CD14-positive monocyte (primary cell): ENCODE data around the gene BAZ1B. TPM values are rescaled to one million over a fixed set of nuclear protein-coding genes. Genes with fewer than 3 reads are reported as not detected.

Source experiments
- DNase-seq, 3 donors: peaks; one replicate each; pipeline ENCODE4 v3.0.0-alpha.2; 2011 to 2022
- H2AFZ ChIP-seq: 2 replicates; pipeline ENCODE4 v1.6.0; 2012; ENCODE audit warnings: mild to moderate bottlenecking, low read depth, low read length, inconsistent platforms; ENCODE audit not compliant: insufficient read depth, poor library complexity, severe bottlenecking
- H3K27ac ChIP-seq, 2 donors: 1 replicate in 1 of 2; 2 replicates in 1 of 2; pipeline ENCODE4 v1.5.1; 2012 to 2013; ENCODE audit warnings: low read length in 2 of 2, control low read depth in 1 of 2, inconsistent platforms in 1 of 2, low read depth in 1 of 2, mild to moderate bottlenecking in 1 of 2
- H3K27me3 ChIP-seq, 2 donors: one replicate each; pipeline versions ENCODE4 v1.6.0 to v1.6.1; 2011 to 2013; ENCODE audit warnings: low read length in 2 of 2; ENCODE audit not compliant: control insufficient read depth in 2 of 2, insufficient read depth in 2 of 2
- H3K36me3 ChIP-seq, 2 donors: replicated peaks in 1 of 2; 1 replicate in 1 of 2; 2 replicates in 1 of 2; pipeline versions ENCODE4 v1.5.1 to v1.6.1; 2012 to 2013; ENCODE audit warnings: low read length in 2 of 2, control low read depth in 1 of 2, inconsistent platforms in 1 of 2, mild to moderate bottlenecking in 1 of 2; ENCODE audit not compliant: insufficient read depth in 2 of 2, control insufficient read depth in 1 of 2
- H3K4me1 ChIP-seq, 2 donors: 1 replicate in 1 of 2; 2 replicates in 1 of 2; pipeline versions ENCODE4 v1.5.1 to v1.6.1; 2012 to 2013; ENCODE audit warnings: low read length in 2 of 2, control low read depth in 1 of 2, inconsistent platforms in 1 of 2, mild to moderate bottlenecking in 1 of 2, moderate library complexity in 1 of 2; ENCODE audit not compliant: insufficient read depth in 2 of 2, control insufficient read depth in 1 of 2
- H3K4me2 ChIP-seq: replicated peaks from 2 replicates; pipeline ENCODE3; 2012; ENCODE audit warnings: low read length, moderate library complexity, mild to moderate bottlenecking; ENCODE audit not compliant: poor library complexity, severe bottlenecking; ENCODE audit errors: extremely low read depth
- H3K4me3 ChIP-seq, 3 experiments: fragments of 200-600 bp in 1 of 3; sonication (generic) in 1 of 3; replicated peaks in 1 of 3; 1 replicate in 2 of 3; 2 replicates in 1 of 3; pipeline ENCODE4 v1.5.1; 2011 to 2013; ENCODE audit warnings: low read length in 3 of 3, mild to moderate bottlenecking in 3 of 3, control low read depth in 2 of 3, low read depth in 2 of 3, inconsistent platforms in 1 of 3, moderate library complexity in 1 of 3
- H3K79me2 ChIP-seq: 2 replicates; pipeline ENCODE4 v1.6.0; 2012; ENCODE audit warnings: mild to moderate bottlenecking, control low read depth, inconsistent platforms, low read length, moderate library complexity; ENCODE audit not compliant: insufficient read depth
- H3K9ac ChIP-seq: 2 replicates; pipeline ENCODE4 v1.6.0; 2017; ENCODE audit warnings: low read length, mild to moderate bottlenecking; ENCODE audit not compliant: insufficient read depth, poor library complexity, severe bottlenecking
- H3K9me3 ChIP-seq, 2 donors: replicated peaks in 1 of 2; 1 replicate in 1 of 2; 2 replicates in 1 of 2; pipeline versions ENCODE4 v1.5.1 to v1.6.1; 2012 to 2013; ENCODE audit warnings: low read length in 2 of 2, control low read depth in 1 of 2; ENCODE audit not compliant: control insufficient read depth in 1 of 2, insufficient read depth in 1 of 2
- H4K20me1 ChIP-seq: 2 replicates; pipeline ENCODE4 v1.6.0; 2012; ENCODE audit warnings: mild to moderate bottlenecking, low read length, control low read depth, moderate library complexity; ENCODE audit not compliant: insufficient read depth
- H3K27ac Mint-ChIP-seq, 7 donors: one replicate each; pipeline ENCODE4 v1.8.0; 2020; ENCODE audit warnings: mild to moderate bottlenecking in 7 of 7, mixed read lengths in 7 of 7, moderate library complexity in 6 of 7, inconsistent platforms in 2 of 7
- H3K27me3 Mint-ChIP-seq, 3 donors: one replicate each; pipeline ENCODE4 v1.8.0; 2021 to 2022; ENCODE audit warnings: low read depth in 3 of 3, mild to moderate bottlenecking in 3 of 3, mixed read lengths in 3 of 3, moderate library complexity in 3 of 3, inconsistent platforms in 1 of 3
- H3K36me3 Mint-ChIP-seq, 2 donors: one replicate each; pipeline ENCODE4 v1.8.0; 2020; ENCODE audit warnings: mixed read lengths in 2 of 2, inconsistent platforms in 1 of 2, mild to moderate bottlenecking in 1 of 2
- H3K4me1 Mint-ChIP-seq: one replicate; pipeline ENCODE4 v1.8.0; 2020; ENCODE audit warnings: mild to moderate bottlenecking, mixed read lengths
- H3K4me3 Mint-ChIP-seq, 2 donors: one replicate each; pipeline ENCODE4 v1.8.0; 2020; ENCODE audit warnings: mild to moderate bottlenecking in 2 of 2, mixed read lengths in 2 of 2, moderate library complexity in 1 of 2
- H3K9me3 Mint-ChIP-seq, 7 donors: one replicate each; pipeline ENCODE4 v1.8.0; 2020 to 2022; ENCODE audit warnings: mixed read lengths in 7 of 7, mild to moderate bottlenecking in 6 of 7, moderate library complexity in 6 of 7, inconsistent platforms in 2 of 7
- CTCF ChIP-seq: fragments of 200-600 bp; IDR thresholded peaks from one replicate; pipeline ENCODE4 v1.8.0; 2022; ENCODE audit warnings: antibody characterized with exemption, mild to moderate bottlenecking
- WGBS: methylation state at CpG from one replicate; pipeline ENCODE4 v1.1.5; 2013; ENCODE audit warnings: missing lambda C conversion rate; ENCODE audit not compliant: insufficient coverage; 5-methylcytosine and 5-hydroxymethylcytosine counted together
- intact Hi-C, 2 donors: fragments of 100-400 bp; cut with micrococcal nuclease; formaldehyde crosslinking; loops; one replicate each; pipeline versions ENCODE4 v1.15.0 to v1.15.1; 2023
- polyA plus RNA-seq, 3 donors: library from polyadenylated mRNA; depleted of rRNA in 1 of 3; unstranded in 2 of 3; stranded (reverse) in 1 of 3; fragments of 300-500 nt in 2 of 3; fragments of >200 nt in 1 of 3; fragmentation: Illumina TruSeq in 2 of 3; gene quantifications; 1 replicate in 2 of 3; 2 replicates in 1 of 3; pipeline ENCODE4 v1.2.3, GENCODE V29; 2012 to 2021

Gene BAZ1B
- polyA plus RNA-seq, 3 donors: 2.5 to 12.1 (median 5.0) TPM

DNA sequence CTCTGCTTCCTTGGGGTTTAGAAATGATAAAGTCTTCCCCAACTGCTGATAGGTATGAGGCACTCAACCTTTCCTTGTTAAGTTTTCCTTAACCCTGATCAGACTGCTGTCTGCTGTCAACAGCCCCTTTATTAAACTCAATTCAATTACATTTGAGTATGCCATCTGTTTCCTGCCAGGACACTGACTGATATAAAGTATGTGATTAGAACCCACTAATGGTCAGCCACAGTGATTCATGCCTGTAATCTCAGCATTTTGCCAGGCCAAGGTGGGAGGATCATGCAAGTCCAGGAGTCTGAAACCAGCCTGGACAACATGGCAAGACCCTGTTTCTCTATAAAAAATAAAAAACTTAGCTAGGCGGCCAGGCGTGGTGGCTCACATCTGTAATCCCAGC lies 18.1 kb downstream of the BAZ1B start:
- H3K4me2 ChIP-seq: no peak overlapping the region
- Mint-ChIP-seq H3K4me3 (no peak overlapping the region), H3K9me3 (no peaks in the 10 kb centered on the region), H3K36me3 (peaks cover 81 to 98% of the 10 kb centered on the region in 2 donors), H3K27me3 (no peaks in the 10 kb centered on the region), H3K27ac (peak overlapping the region in 1 of 7 donors; percentile 28), H3K4me1 (no peaks in the 10 kb centered on the region)
- no peak overlapping the region for H3K9ac ChIP-seq
- no peaks in the 10 kb centered on the region for H3K9me3 ChIP-seq
- H3K79me2 ChIP-seq: peaks cover 71% of the 10 kb centered on the region
- H3K4me3 ChIP-seq: no peak overlapping the region
- no peak for DNase-seq
- no peak overlapping the region for H2AFZ ChIP-seq
- no peak for TF ChIP-seq CTCF
- H3K36me3 ChIP-seq: peaks cover 77 to 98% of the 10 kb centered on the region in 2 donors
- WGBS: 100% methylated on average over 2 of the region's 2 CpGs
- H3K27me3 ChIP-seq: no peaks in the 10 kb centered on the region
- intact Hi-C loops: no loop called here
- no peaks in the 10 kb centered on the region for H3K4me1 ChIP-seq
- no peak overlapping the region for H3K27ac ChIP-seq
- H4K20me1 ChIP-seq: peaks cover 52% of the 10 kb centered on the region

GRCh38 chr7:73503229-73503628 lies 18.9 kb downstream of the BAZ1B start:
- peaks cover 79 to 98% of the 10 kb centered on the region in 2 donors for H3K36me3 ChIP-seq
- H3K4me3 ChIP-seq: no peak overlapping the region
- H3K4me2 ChIP-seq: no peak overlapping the region
- Mint-ChIP-seq H3K36me3 (peaks cover 79 to 97% of the 10 kb centered on the region in 2 donors), H3K9me3 (no peaks in the 10 kb centered on the region), H3K4me3 (no peak overlapping the region), H3K27ac (peak overlapping the region in 2 of 7 donors; percentile 28 to 60), H3K27me3 (no peaks in the 10 kb centered on the region), H3K4me1 (no peaks in the 10 kb centered on the region)
- H2AFZ ChIP-seq: no peak overlapping the region
- peaks cover 71% of the 10 kb centered on the region for H3K79me2 ChIP-seq
- peaks cover 52% of the 10 kb centered on the region for H4K20me1 ChIP-seq
- no peak for TF ChIP-seq CTCF
- DNase-seq: no peak
- intact Hi-C loops: no loop called here
- H3K4me1 ChIP-seq: no peaks in the 10 kb centered on the region
- 98% methylated on average over 4 of the region's 5 CpGs for WGBS
- H3K9me3 ChIP-seq: no peaks in the 10 kb centered on the region
- no peak overlapping the region for H3K9ac ChIP-seq
- no peaks in the 10 kb centered on the region for H3K27me3 ChIP-seq
- no peak overlapping the region for H3K27ac ChIP-seq
